Urothelium cell line (cell line): ENCODE results near the gene MB.
"Not testable (repeated sequence)": the region's sequence is repeated elsewhere in the genome, so short reads cannot be mapped to it uniquely, and the experiment has no call there.

ENCODE experiments used
- DNase-seq: peaks from one replicate; pipeline ENCODE4 v3.0.0; 2011; ENCODE audit warnings: low spot score, mixed read lengths
- FAIRE-seq: peaks from 2 replicates; lab custom pipeline; 2011; peaks lifted over from hg19 to GRCh38; lab: Jason Lieb, UNC

Gene MB

DNA sequence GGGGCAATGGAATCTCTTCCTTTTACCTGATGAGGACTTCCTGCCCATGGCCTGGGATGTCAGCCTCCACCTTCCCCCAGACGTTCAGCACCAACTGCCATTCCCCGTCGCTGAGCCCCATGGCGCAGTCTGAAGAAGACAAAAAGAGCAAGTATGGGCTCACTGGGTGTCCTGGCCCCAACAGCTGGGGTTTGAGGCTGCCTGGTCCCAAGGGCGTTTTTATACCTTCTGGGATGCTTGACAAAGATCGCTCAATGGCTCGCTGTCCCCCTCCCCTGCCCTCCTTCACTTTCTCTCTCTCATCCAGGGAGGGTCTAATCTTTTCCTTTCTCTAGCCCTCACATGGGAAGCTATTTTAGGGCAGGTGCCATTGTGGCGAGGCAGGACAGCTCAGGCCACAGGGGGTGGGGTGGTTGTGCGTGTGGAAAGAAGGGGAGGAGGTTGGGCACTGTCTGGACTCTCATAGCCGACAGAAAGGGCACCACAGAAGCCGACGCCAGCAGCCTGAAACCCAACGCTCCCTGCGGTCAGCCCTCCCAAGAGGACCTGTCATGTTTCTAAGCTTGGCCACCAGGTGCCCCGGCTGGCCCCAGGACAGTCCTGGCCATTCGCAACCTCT is at the start of gene MB:
MB (minus strand) TSS at position 193 of the 619 bp plus-strand sequence; CDS start at position 121, 72 bp downstream.
- no peak for DNase-seq
- FAIRE-seq: no peak

DNA sequence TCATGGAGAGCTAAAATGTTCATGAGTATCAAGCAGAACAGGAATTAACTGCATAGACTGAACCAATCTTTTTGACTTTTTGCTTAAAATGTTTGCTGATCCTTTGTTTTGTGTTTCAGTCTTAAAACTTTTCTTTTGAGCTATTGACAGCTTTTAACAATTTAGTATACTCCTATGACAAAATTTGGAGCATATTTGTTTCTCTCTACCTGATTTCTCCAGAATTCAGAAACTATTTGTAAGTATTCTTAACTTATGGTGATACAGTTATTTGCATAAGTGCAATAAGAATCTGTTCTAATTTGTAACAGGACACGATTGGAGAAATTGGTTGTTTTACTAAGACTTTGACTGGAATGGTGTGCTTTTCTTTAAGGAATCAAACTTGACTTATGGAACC is 49.6 kb upstream of the MB start:
- not testable (repeated sequence) for DNase-seq, FAIRE-seq

DNA sequence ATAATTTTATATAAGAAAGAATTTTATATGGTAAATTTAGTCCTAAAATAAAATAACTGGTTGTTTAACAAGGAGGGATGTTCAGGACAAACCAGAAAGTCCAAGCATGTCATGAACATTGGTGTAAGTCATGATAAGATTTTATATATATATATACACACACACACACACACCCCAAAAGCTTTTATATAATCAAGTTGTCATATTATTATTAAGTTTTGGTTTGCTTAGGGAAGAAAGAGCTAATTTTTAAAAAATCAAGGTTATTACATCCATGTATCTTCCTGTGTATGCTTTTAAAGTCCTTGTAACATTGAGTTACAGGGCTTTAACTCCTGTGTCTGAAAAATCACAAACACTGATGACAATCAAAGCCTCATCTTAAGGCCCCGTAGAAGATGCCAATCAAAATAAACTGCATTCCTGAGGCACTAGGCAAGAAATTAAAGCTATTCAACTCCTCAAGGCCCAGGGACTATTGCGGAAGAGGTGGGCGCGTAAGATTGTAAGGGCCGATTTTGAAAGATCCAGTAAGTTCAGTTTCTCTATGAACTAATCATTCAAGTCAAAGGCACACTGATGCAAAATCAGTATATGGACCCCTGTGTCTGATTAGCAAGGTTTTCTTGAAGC is 47.9 kb upstream of the MB start:
- FAIRE-seq (no peak), DNase-seq (no peak)

DNA sequence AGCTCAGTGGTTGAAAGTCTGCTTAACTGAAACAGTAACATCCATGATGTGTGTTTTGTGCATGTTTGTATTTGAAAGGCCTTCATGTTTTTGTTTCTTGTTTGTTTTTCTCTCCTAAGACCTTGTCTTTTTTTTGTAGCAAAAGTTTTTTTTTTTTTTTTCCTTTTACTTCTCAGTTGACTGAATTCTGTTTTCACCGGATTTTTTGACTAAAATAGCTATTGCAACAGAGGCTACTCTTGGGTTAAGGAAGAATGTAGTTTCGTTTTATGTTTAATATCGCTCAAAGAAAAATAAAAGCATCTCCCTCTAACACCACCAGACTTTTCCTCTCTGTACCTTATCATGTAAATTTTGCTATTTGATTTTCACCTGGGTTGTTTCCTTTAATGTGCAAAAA is 46.2 kb upstream of the MB start:
- DNase-seq (no peak), FAIRE-seq (no peak)

DNA sequence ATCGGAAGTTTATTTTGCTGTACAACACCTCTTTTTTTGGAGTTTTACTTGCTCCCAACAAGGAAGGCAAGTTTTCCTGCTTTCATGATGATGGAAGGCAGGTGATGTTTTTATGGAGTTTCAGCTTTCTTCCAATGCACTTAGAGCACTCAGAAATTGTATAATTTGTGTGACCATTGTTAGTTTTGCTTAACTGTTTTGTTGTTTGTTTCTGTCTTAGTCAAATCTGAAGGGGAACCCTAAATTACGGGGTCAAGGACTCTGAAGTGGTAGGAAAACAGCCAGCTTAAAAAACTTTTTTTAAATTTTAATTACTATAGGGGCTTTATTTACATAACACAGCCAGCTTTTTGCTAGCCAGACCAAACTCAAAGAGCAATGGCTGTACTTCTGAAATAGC is 45.8 kb upstream of the MB start:
- DNase-seq (no peak), FAIRE-seq (no peak)

DNA sequence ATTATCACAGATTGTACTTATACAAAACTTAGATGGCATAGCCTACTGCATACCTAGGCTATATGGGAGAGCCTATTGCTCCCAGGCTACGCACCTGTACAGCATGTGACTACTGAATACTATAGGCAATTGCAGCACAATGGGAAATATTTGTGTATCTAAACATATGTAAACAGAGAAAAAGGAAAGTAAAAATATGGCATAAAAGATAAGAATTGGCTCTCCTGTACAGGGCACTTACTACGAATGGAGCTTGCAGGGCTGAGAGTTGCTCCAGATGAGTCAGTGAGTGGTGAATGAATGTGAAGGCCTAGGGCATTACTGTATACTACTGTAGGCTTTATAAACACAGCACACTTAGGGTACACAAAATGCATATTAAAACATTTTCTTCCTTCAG is 44.3 kb upstream of the MB start:
- no peak for FAIRE-seq
- DNase-seq: no peak

DNA sequence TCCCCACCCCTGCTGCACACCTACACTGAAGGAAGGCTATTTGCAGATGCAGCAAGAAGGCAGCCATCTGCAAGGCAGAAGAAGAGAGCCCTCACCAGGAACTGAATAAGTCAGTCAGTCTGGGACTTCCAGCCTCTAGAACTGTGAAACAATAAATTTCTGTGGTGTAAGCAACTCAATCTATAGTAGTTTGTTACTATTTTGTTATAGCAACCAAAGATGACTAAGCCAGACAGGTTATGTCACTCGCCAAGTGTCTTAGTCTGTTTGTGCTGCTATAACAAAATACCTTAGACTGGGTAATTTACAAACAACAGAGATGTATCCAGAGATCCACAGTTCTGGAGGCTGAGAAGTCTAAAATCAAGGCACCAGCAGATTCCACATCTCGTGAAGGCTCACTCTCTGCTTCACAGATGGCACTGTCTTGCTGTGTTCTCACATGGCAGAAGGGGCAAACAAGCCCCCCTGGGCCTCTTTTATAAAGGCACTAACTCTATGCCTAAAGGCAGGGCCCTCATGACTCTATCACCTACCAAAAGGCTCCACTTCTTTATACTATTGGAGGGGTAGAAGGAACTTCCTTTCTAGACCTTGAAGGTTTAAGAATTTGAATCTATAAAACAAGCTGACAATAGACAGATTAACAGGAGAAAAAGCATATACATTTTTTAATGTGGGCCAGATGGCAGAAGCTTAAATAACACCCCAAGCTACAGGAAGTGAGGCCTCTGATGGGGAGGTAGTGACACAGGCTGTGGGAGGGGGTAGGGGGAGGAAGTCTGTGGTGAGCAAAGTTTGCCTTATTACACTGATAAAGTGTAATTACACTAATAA is 43.4 kb upstream of the MB start:
- DNase-seq (no peak), FAIRE-seq (no peak)

DNA sequence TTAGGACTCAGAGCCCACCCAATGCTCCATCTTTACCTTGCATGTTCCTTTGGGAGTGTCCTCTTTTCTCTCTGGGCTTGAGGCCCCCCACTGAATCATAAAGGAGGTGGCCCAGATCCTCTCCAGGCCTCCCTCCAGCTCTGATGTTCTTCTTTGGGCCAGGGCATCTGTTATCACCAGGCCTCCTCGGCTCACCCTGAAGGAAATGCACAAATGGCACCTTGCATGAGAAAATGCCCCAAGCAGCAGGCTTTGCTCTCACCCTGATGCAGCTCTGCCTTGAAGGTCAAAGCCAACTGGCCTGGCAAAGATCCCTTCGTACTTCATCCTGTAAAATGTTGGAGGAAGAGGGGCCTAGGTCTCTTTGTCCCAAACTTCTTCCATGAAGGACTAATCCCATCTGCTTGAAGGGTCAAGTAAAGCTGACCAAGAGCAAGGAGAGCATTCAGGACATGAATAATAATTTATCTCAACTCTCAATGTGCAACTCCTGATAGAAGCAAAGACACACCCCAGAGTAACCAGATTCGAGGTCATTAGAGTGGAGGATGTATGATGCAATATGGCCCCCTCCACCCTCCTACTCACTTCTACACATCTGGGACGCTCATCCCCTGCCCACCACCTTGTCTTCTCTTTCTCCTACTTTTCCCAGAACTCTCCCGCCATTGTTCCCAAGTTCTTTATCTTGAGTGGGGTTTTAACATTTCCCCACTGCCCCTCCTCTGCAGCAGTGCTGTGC is 40.6 kb upstream of the MB start:
- FAIRE-seq: no peak
- no peak for DNase-seq

DNA sequence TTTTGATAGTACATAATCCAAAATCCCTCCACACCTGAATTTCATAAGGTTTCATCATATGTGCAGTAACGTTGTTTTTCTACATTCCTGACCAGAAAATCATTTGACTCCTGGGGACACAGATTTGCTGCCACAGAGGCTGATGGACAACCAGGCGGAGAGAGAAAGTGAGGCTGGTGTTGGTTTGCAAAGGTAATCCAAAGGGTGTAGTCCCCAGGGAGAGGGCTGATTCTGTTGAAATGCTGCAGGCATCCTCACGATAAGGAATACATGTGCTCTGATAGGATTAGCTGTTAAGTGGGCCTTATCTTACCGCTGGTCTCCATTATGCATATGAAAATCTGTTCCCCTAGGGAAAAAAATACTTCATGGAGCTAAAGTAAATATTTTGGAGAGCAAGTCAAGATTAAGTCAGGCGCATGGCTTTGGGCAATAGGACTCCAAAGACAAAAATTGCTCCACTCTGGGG is 39.2 kb upstream of the MB start:
- DNase-seq (no peak), FAIRE-seq (peak; percentile 32)

DNA sequence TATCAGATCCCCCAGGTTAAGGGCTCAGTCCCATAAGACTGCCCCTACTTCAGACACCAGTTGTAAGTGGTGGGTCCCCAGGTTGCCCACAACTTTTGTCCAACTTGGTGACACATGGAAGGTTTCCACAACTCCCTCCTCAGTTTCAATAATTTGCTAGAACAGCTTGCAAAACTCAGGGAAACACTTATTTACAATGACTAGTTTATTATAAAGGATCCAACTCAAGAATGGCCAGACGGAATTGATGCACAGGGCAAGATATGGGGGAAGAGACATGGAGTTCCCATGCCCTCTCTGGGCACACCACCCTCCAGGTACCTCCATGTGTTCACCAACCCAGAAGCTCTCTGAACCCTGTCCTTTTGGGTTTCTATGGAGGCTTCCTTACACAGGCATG is 36.7 kb upstream of the MB start:
- no peak for DNase-seq
- FAIRE-seq: no peak

DNA sequence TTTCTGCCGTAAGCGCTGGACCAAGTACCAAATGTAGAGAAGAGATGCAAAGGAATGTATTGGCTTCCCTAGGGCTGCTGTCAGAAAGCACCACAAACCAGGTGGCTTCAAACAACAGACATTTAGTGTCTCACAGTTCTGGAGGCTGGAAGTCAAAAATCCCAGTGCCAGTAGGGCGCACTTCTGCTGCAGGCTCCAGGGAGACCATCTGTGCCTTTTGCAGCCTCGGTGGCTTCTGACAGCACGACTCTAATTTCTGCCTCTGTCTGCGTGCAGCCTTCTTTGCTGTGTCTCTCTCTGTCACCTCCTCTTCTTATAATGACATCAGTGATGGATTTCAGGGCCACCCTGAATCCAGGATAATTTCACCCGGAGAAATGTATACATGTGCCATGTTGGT is 34.0 kb upstream of the MB start:
- FAIRE-seq: no peak

DNA sequence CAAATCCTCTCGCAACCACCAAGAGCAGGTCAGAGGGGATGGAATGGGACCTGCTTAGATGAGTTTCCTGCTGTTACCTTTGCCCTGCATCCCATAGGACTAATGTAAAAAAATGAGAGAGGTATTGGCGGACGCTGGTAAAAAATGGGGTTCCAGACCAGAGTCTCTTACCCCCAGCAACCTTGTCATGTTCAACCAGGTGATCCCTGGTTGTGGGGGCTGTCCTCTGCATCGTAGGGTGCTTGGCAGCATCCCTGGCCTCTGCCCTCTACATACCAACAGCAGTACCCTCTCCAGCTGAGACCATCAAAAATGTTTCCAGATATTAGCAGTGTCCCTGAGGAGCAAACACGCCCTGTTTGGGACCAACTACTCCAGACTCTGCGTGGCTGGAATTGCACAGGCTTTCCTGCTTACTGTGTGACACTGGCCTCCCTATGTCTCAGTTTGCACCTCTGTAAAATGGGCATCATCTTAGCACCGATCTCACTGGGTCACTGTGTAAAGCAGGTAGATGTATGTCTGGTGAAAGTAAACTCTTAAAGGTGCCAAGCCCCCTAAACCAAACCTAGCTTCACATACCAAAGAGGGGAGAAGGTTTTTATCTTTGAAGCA is 32.6 kb upstream of the MB start:
- no peak for DNase-seq
- no peak for FAIRE-seq

More for the DNA sequence above, 34.0 kb upstream of the MB start:
- no peak for DNase-seq

DNA sequence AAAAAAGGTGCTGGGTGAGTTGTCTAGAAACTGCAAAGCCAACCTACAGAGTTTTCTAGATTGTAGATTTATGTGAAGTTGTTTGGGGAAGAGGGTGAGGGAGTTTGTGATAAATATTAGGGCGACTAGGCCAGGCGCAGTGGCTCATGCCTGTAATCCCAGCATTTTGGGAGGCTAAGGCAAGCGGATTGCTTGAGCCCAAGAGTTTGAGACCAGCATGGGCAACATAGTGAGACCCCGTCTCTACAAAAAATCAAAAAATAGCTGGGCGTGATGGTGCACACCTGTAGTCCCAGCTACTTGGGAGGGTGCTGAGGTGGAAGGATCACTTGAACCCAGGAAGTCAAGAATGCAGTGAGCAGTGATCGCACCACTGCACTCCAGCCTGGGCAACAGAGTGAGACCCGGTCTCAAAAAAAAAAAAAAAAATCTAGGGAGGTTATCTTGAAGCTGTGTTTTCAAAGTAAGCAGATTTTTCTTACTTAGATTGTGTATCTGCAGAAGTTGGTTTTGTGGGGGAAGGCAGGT is 32.0 kb upstream of the MB start:
- no peak for FAIRE-seq
- no peak for DNase-seq

DNA sequence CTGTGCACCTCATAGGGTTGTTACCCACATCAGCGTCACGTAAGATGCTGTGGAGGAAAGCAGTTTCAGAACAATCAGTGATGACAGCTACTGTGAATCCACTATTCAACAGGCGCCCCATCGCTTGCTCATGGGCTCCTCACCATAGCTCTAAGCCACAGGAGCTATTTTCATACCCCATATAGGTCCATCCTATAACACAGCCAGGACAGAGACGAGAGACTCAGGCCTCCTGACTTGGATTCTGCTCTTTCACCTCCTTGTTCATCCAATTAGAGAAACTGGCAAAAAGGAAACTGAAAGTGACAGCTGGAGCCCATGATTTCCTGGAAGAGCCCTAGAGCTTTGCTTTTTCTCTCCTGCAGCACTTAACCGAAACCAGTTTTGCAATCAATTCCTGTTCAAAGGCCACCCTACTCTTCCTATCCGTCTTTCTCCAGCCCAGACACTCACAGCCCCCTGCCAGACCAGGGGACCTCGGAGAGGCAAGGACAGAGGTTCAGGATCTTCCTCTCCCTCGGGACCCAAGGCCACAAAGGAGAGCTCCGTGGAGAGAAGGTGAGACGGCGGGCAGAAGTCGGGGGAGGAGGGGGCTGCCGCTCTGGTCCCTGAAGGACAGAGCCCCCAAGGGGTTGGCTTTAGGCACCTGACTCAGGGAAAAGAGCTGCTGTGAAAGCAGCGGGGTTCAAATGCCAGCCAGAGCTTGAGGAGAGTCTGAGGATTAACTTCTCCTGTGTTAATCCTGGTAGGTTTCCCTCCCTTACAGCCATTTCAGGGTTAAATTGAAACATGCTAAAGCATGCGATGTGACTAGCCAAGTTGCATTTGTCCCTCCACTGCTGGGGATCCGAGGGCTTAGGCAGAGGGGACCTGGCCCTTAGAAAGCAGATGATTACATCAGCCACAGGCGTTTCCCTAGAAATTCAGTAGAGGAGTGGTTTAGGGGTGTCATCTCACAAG is 31.2 kb upstream of the MB start, which contains the start of gene APOL6:
APOL6 (plus strand) TSS at position 381 of the 960 bp plus-strand sequence. CDS start 7,980 bp downstream, outside the sequence.
- FAIRE-seq (peak; percentile 56), DNase-seq (peak; percentile 42)

DNA sequence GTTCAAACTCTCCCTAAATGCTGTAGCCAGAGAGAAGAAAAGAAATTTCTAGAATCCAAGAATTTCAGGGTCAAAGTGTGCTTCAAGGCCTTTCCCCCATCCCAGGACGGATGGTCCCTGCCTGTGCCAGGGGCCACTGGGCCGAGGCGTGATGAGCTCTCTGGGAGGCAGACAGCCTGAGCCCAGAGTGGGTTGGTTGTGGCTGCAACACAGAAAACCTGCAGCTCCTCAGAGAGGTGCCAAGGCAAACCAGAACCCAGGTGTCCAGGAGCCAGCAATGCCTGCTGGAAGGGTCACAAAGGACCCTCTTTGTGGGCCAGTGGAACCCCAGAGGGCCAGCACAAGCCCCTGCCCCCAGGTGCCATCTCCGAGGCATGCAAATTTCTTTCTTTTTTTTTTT is 28.5 kb upstream of the MB start:
- DNase-seq (no peak), FAIRE-seq (no peak)

DNA sequence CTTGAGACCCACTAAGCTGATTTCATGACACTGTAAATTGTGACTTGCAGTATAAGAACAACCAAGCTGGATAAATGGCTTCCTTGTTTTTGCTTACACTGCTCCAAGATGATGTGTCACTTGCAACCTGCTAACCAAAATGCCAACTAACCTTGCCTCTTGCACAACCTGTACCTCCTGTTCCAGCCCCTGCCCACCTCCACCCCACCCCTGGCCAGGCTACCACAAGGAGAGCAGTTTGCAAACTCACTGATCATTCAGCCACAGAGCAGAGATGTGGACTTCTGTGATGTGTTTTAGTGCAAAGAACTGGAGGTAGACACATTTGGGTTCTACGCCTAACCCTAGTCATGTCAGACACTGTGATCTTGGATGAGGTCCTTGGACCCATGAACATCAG is 26.9 kb upstream of the MB start:
- DNase-seq (no peak), FAIRE-seq (peak; percentile 53)

DNA sequence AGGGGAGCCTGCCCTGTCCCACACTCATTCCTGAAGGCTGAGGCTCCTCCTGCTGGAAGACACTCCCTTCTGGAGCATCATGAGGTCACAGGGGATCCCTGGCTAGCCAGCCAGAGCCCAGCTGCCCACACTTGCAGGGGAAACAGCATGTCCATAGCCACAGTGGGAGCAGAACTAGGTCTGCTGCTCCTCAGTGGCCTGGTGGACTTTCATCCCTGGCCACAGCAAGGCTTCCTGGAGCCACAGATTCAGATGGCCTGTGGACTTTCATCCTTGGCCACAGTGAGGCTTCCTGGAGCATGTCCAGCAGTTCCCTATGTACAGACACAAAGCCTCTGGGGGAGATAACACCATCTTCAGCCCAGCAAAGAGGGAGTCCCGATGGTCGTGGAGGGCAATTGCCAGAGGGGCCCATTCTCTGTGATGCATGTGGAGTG is 25.2 kb upstream of the MB start:
- DNase-seq (no peak), FAIRE-seq (no peak)

DNA sequence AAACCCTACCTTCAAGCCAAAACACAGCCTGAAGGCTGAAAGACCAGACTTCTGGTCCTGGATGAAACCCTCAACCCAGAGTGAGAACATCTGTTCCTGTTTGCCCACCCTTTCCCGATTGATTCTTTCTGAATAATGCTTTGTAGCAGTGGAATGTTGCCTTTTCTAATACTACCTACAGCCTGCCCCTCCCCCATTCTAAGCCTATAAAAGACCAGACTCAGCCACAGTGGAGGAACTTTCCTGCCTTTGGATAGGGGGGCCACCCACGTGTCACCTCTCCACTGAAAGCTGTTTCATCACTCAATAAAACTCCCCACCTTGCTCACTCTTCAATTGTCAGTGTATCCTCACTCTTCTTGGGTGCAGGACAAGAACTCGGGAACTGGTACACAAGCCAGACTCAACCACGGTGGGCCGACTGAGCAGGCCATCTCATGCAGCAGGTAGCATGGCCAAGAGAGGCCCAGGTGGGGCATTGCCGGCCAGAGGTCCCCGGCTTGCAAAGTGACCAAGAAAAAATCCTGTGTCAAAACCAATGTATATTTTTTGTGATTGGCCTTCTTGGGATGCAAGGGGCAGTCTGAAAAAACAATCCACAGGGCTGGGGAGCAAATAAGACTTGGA is 24.5 kb upstream of the MB start:
- DNase-seq (no peak), FAIRE-seq (no peak)

DNA sequence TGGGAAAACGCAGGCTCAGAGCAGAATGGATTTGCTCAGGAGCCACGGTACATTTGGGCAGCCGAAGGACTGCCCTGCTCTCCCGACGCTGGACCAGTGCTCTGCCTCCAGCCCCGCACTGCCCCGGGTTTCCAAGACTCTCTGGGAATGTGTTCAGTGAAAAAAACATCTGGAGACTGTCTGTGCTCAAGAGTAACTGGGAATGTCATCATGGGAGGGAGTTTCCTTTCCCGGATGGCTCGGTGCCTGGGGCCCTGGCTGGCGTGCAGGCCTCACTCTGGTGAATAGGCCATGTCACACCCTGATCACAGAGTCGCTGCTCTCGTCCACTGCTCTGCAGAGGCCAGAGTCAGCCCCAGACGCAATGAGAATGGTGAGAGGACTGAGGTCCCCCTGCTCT is 21.3 kb upstream of the MB start:
- DNase-seq: no peak
- no peak for FAIRE-seq
